ENCODE measurements around the gene RNF135. TPM values are rescaled to one million over a fixed set of nuclear protein-coding genes. Genes with fewer than 3 reads are reported as not detected.

The RNF135 gene
- polyA plus RNA-seq, 1 donor = 8.7 TPM

Other genes with a start within 250 kb of the RNF135 start
- gene CRLF3, start 146.3 kb upstream of the RNF135 start, polyA plus RNA-seq (ENCODE audit: insufficient read length) = 10.3 TPM
- 2.9 TPM for gene ATAD5, start 139.1 kb upstream of the RNF135 start, polyA plus RNA-seq (ENCODE audit: insufficient read length)
- gene TEFM, start 64.8 kb upstream of the RNF135 start, polyA plus RNA-seq (ENCODE audit: insufficient read length) = 11.5 TPM
- 5.1 TPM for gene ADAP2, start 49.1 kb upstream of the RNF135 start, polyA plus RNA-seq (ENCODE audit: insufficient read length)
- 19.3 TPM for gene NF1, start 123.9 kb downstream of the RNF135 start, polyA plus RNA-seq (ENCODE audit: insufficient read length)